ENCODE data around the gene AMZ2.

GRCh38 chr17:68248891-68249290, 1.0 kb downstream of the AMZ2 start:
- TF ChIP-seq EGR1 (IDR thresholded peaks at IDR 0.05; ENCODE audit: low read depth in 2 of 2) (no peak), CTCF (IDR thresholded peaks at IDR 0.05; ENCODE audit: low read depth, low read length, missing input control) (no peak)
